ENCODE measurements around the gene LRP8. TPM values are rescaled to one million over a fixed set of nuclear protein-coding genes. Genes with fewer than 3 reads are reported as not detected.

Gene LRP8
- polyA plus RNA-seq, 1 of the 3 experiments (the other 2 are of a cell fraction), result 19.9 TPM

GRCh38 chr1:53270107-53270506 lies 57.8 kb downstream of the LRP8 start:
- no peaks in the 10 kb centered on the region for H3K79me2 ChIP-seq (ENCODE audit: insufficient read depth)
- no peaks in the 10 kb centered on the region for H4K20me1 ChIP-seq (ENCODE audit: insufficient read depth)
- H3K9me3 ChIP-seq, result no peaks in the 10 kb centered on the region
- no peak overlapping the region for H2AFZ ChIP-seq (ENCODE audit: low read depth)
- no peaks in the 10 kb centered on the region for H3F3A ChIP-seq (replicated peaks; ENCODE audit: insufficient read depth)
- H3K4me2 ChIP-seq, result no peak overlapping the region
- H3K9ac ChIP-seq, result no peak overlapping the region
- no peak for DNase-seq
- ChIA-PET CTCF (interaction anchor here (1.2 to 13.5 kb wide), 3 partner anchors 12 to 216 kb away, joined by 3 to 410 read pairs (median 4); no protein-coding TSS in a partner anchor), POLR2A (no interaction called here)
- H3K27me3 ChIP-seq (ENCODE audit: insufficient read depth), result no peaks in the 10 kb centered on the region
- TF ChIP-seq ELF1 (IDR thresholded peaks at IDR 0.05), result no peak
- TF ChIP-seq SMC3 (IDR thresholded peaks at IDR 0.05; ENCODE audit: low read depth, low read length), result no peak
- no peak for TF ChIP-seq PBX3 (IDR thresholded peaks at IDR 0.05)
- TF ChIP-seq RFX5 (IDR thresholded peaks at IDR 0.05; ENCODE audit: low read length), result no peak
- no peak for TF ChIP-seq EZH2phosphoT487 (IDR thresholded peaks at IDR 0.05; ENCODE audit: borderline replicate concordance, low read depth)
- no peak for TF ChIP-seq EP300 (IDR thresholded peaks at IDR 0.05; ENCODE audit: borderline replicate concordance in 1 of 2, low read depth in 1 of 2, low read length in 1 of 2)
- no peak for TF ChIP-seq USF1 (IDR thresholded peaks at IDR 0.05; ENCODE audit: borderline replicate concordance, low read depth)
- no peak for TF ChIP-seq MEF2A (IDR thresholded peaks at IDR 0.05; ENCODE audit: borderline replicate concordance, low read depth)
- no peak for TF ChIP-seq MXI1 (IDR thresholded peaks at IDR 0.05; ENCODE audit: low read depth, low read length)
- TF ChIP-seq IRF3 (IDR thresholded peaks at IDR 0.05; ENCODE audit: low read depth, low read length), result no peak
- H3K36me3 ChIP-seq (replicated peaks in 1 of 2; ENCODE audit: control insufficient read depth in 1 of 2, insufficient read depth in 2 of 2, low read length in 1 of 2), result peaks cover 0 to 12% of the 10 kb centered on the region in 2 experiments
- WGBS (ENCODE audit: low lambda C conversion rate), result 78% methylated on average over 1 of the region's 1 CpG
- no peak overlapping the region for H3K27ac ChIP-seq (ENCODE audit: low read depth in 2 of 2, low read length in 1 of 2)
- no peaks in the 10 kb centered on the region for H3K4me1 ChIP-seq (ENCODE audit: control insufficient read depth in 1 of 2, insufficient read depth in 2 of 2, low read depth in 1 of 2, low read length in 1 of 2)
- no peak overlapping the region for H3K4me3 ChIP-seq (ENCODE audit: low read depth in 2 of 2, low read length in 1 of 2)
- H3K9me2 ChIP-seq, result no peaks in the 10 kb centered on the region

DNA sequence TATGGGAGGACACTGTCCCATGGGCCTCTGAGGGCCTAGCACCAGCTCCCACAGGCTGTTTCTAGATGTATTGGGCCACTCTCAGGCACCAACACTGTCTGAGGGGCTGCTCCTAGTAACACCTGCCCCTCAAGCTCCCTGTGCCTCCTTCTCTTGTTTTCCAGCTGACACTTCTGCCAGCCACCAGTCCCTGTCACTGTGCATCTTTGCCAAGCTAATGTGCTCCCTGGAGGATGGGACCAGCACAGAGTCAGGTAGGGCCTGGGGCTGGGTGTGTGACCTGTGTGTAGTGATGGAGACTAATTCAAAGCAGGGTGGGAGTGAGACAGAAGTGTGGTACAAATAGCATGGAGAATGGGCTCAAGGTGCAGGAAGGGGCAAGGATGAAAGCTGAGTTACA lies 60.1 kb downstream of the LRP8 start:
- Histone ChIP-seq H3K9me3 (no peaks in the 10 kb centered on the region), H3K36me3 (replicated peaks in 1 of 2; ENCODE audit: control insufficient read depth in 1 of 2, insufficient read depth in 2 of 2, low read length in 1 of 2) (peaks cover 0 to 30% of the 10 kb centered on the region in 2 experiments), H3K79me2 (ENCODE audit: insufficient read depth) (no peaks in the 10 kb centered on the region), H3K27me3 (ENCODE audit: insufficient read depth) (no peaks in the 10 kb centered on the region), H4K20me1 (ENCODE audit: insufficient read depth) (no peaks in the 10 kb centered on the region), H3K9ac (no peak overlapping the region), H3K4me3 (ENCODE audit: low read depth in 2 of 2, low read length in 1 of 2) (no peak overlapping the region), H3K27ac (ENCODE audit: low read depth in 2 of 2, low read length in 1 of 2) (no peak overlapping the region), H3F3A (replicated peaks; ENCODE audit: insufficient read depth) (no peaks in the 10 kb centered on the region), H3K4me2 (no peak overlapping the region), H3K9me2 (no peaks in the 10 kb centered on the region), H3K4me1 (ENCODE audit: control insufficient read depth in 1 of 2, insufficient read depth in 2 of 2, low read depth in 1 of 2, low read length in 1 of 2) (no peaks in the 10 kb centered on the region), H2AFZ (ENCODE audit: low read depth) (no peak overlapping the region)
- no peak for DNase-seq
- ChIA-PET CTCF (interaction anchor here (3.9 to 5.0 kb wide), 2 partner anchors 11 to 126 kb away, joined by 21 to 24 read pairs; no protein-coding TSS in a partner anchor), POLR2A (interaction anchor here (1.0 kb wide), 1 partner anchor 16 kb away, joined by 5 read pairs; no protein-coding TSS in a partner anchor)
- no peak for TF ChIP-seq USF1 (IDR thresholded peaks at IDR 0.05; ENCODE audit: borderline replicate concordance, low read depth)
- TF ChIP-seq ELF1 (IDR thresholded peaks at IDR 0.05), result no peak
- TF ChIP-seq EP300 (IDR thresholded peaks at IDR 0.05; ENCODE audit: borderline replicate concordance in 1 of 2, low read depth in 1 of 2, low read length in 1 of 2), result no peak
- no peak for TF ChIP-seq NRF1 (IDR thresholded peaks at IDR 0.05; ENCODE audit: low read depth, low read length)
- no peak for TF ChIP-seq POLR2AphosphoS5 (IDR thresholded peaks at IDR 0.05; ENCODE audit: low read depth, low read length)
- TF ChIP-seq FOXM1 (IDR thresholded peaks at IDR 0.05; ENCODE audit: low read depth), result no peak
- TF ChIP-seq TEAD4 (IDR thresholded peaks at IDR 0.05; ENCODE audit: borderline replicate concordance, insufficient read depth), result no peak

All from SK-N-SH (cell line).